ENCODE results near the gene BZW2.

BZW2 gene

DNA sequence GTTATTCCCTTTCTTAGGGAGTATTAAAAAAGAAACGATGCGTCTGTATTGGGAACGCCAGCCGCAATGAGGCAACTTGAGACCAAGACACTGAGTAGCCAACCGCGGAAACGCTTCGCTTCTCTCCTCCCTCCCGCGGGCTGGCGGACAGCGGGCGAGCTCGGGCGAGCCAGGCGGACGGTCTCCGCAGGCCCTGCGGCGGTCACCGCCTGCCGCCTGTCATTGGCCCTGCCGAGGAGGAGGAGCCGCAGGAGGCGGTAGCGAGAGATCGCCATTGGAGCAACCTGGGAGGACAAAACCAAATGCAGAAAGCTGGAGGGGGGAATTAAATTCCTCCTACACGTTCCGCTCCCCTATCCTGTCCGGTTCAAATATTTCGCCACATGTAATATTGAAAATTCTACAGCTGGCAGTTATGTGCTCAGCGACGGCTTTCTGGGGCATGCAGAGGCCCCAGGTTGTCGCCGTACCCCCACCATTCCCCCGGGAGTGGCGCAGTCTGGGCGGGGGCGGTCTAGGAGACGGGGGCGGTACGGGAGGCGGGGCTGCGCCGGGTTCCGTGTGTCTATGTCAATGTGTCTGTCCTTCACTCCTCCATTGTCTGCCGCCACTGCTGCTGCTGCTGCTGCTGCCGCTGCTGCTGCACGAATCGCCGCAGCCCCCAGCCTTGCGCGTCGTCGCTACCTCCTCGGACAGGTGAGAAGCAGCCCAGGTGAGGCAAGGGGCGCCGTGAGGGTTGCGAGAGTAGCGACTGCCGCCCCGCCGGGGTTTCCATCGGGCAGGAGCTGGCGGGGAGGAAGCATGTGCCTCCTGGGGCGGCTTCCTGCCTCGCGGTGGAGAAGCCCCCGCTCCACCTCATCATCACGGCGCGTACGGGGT lies at the start of gene BZW2, which contains the start of gene ANKMY2:
Gene BZW2, plus strand, starts transcription at position 589 of the 879 bp plus-strand sequence. CDS start 19,263 bp downstream, outside the sequence.
Gene ANKMY2, minus strand, starts transcription at position 162 of the 879 bp plus-strand sequence. CDS start 181 bp downstream, outside the sequence.
- peak; percentile 95 for DNase-seq (ENCODE audit: low read depth)

DNA sequence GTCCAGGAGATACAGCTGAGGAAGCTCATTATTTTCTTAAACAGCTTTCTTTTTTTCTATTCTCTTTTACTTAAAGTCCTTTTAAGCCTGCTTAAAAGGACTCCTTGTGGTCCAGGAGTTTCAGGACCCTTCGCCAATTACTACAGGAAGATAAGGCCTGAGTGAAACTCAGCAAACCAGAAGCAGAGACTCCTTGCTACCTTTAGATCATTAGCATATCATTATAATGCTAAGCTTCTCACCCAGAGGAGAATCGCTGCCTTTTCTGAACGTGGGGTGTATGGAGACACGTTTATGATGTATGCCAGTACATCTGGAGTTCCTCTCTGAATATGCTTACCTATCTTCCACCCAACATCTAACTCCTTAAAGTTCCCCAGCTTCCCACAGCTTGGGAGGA lies 48.0 kb upstream of the BZW2 start:
- no peak for DNase-seq (ENCODE audit: low read depth)

DNA sequence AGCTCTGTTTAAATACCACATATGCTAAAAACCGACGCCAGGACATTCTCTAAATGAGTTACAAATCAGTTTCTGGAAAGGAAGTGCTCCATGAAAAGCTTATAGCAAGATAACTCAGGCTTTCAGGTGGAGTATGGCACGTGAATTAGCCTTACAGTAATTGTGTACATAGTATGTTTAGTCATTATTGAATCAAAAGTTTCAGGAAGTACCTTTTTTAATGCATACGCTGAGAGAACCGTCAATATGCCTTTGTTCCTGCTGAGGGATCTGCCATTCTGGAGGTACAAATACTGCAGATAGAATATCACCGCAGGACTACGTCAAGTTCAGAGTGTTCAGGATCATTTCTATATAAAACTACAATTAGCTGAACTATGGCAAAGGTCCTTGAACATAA lies 46.1 kb upstream of the BZW2 start:
- DNase-seq (ENCODE audit: low read depth): no peak

DNA sequence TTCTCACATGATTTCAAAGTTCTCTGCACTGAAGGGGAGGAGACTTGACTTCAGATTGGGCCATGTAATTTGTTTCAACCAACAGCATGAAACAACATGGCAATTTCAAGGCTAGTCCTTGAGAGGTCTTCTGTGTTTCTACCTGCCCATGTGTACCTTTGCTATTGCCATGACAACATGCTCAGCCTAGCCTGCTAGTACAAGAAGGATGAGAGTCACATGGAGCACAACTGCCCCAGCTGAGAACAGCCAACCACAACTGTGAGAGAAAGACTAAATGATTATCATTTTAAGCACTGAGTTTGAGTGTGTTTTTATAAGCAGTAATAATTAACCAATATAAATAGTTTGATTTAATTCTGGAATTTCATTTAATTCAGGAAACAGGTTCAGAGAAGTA lies 42.3 kb upstream of the BZW2 start:
- DNase-seq (ENCODE audit: low read depth): no peak

DNA sequence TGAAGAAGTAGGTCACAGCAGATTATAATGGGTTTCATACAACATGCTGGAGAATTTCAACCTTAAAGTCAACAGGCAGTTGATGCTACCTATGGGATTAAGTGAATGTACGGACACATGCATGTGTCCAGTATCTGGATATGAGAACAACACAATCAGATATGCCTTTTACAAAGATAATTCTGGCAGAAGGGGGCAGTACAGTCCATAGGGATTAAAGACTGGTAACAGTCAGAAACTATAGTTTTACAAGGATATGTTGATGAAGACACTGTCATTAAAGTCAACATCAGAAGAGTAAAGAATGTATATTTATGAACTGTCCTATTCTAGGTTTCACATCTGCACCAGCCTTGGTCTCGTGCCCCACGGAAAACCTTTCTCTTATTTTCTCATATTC lies 41.9 kb upstream of the BZW2 start:
- peak; percentile 41 for DNase-seq (ENCODE audit: low read depth)

DNA sequence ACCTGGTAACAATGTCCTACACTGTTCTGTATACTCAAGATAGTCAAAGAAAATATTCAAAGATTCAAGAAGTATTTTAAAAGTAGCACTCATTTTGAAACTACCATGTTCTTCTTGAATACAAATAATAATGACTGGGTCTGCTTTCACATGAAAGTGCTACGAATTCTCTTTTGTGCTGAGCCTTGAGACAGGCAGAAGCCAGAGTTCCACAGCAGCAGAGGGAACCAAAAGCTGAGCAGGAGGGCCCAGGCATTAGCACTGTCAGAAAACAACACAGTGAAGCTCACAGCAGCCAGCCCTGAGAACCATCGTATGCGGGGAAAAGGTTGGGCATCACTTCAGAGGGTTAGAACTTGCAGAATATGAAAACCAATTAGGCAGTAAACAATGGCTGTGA lies 39.3 kb upstream of the BZW2 start:
- no peak for DNase-seq (ENCODE audit: low read depth)

DNA sequence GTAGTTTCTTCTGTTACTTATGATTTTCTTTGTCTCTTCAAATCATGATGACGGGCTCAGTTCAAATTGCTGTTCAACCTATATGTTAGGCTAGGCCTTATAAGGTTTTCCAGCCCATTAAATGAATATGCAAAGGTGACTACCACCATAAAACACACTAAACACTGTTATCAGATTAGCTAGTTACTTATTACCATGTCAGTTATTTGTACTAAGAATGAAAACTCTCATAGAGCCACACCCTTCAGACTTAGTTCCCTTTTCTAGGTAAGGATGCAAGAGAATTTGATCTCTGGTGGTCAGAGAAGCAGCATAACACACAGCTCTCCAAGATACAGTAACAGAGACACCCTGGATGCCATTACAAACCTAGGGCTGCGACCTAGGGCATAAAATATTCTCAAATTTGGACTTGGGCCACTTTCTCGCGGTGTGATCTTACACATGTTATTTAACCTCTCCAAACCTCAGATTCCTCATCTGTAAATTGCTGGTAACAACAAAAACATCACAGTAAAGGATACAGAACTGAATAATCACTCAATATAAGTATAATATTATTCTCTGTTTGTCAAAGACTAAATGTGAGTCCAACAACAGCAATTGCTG lies 36.0 kb upstream of the BZW2 start:
- no peak for DNase-seq (ENCODE audit: low read depth)

DNA sequence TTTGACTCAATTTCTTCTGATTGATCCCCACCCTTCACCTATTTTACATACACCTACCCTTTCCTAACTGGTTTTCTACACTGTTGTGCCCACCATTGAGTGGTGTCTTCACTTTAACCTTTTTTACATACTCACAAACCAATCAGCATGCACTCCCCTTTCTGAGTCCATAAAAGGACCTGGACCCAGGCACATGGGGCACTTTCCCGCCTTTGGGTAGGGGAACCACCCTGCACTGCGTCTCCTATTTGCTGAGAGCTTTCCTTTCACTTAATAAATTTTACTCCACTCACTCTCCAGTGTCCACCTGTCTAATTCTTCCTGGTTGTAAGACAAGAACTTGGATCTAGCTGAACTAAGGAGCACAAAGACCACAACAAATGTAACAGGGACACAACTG lies 34.3 kb upstream of the BZW2 start:
- DNase-seq (ENCODE audit: low read depth): no peak

DNA sequence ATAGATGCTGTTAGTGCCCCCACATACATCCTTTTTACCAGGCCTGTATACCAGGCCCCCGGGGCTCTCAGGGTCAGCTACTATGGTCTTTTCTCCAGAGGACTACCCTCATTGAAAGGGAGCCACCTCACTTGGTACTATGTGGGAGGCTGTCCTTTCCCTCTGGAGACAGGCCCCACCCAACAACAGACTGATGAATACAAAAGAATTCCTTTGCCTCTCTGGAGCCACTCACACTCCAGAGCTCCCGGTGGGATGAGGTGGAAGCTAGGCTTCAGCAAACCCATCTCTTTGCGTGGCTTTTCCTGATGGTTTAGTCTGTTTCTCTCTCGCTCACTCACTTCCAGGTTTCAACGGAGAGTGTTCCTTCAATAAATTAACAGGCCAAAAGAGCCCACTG lies 30.8 kb upstream of the BZW2 start:
- no peak for DNase-seq (ENCODE audit: low read depth)

DNA sequence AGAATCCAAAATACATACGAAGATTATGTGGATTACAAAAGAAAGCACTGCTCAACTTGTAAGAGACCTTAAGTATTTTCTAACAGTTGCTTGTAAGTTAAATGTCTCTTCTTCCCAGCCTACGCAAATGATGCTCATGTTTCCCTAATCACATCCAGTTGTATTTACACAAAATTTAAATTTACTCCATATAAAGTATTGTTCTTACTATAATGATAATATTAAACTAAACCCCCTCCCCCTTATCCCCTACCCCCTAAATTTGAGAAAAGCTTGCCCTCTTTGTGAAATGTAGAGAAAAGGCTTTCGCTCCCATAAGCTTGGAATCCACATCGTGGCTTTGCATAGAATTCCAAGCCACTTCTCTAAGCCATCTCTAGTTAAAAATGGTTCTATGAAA lies 29.9 kb upstream of the BZW2 start:
- no peak for DNase-seq (ENCODE audit: low read depth)

DNA sequence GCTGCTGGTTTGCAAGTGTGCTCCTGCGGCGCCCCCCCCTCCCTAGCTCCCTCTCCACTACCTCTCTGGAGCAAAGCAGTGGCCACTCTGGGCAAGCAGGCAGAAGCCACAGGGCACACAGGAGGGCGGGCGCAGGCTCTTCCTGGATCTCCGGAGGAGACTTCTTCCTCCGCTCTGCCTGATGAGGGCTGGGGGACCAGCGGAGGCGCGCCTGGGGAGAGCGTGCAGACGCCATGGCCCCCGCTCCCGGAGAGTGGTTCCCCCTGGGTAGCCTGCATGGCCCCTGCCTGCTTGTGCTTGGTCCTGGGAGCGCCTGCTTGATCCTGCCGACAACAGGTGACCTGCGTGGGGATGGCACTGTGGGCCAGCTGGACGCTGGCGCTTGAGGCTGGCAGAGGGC lies 29.4 kb upstream of the BZW2 start:
- no peak for DNase-seq (ENCODE audit: low read depth)

DNA sequence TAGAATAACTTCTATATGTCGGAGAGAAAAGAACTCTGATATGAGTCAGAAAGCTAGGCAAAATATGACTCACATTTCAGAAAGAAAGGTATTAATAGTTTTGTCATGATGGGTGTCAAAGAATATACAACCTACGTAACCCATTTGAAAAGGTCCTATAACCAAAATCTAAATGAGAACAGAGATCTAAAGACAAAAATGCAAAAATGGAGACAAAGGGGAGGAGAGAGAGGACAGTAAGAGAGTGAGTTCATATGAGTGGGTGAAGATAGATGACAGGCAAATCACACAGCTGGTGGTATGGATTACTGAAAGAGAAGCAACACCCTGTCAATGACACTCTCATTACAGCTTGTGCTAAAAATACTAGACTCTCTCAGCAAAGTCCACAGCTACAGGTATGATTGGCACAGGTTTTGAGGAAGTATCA lies 26.0 kb upstream of the BZW2 start:
- DNase-seq (ENCODE audit: low read depth): peak; percentile 28

DNA sequence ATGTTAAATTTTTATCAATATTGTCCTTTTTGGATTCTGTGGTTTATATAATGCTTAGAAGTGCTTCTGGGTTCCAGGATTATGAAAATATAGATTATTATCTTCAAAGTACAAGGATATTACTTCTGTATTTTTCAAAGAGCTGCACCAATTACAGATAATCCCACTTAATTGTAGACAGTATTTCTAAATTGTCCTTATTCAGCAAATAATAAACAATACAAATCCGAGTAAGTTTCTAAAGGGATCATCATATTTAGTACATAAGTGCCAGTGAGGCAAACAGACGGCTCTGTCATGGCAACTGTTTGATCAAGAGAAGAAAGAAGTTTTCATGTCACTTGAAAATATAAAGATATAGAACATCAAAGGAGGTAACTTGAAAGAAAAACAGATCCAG lies 19.6 kb upstream of the BZW2 start:
- no peak for DNase-seq (ENCODE audit: low read depth)

DNA sequence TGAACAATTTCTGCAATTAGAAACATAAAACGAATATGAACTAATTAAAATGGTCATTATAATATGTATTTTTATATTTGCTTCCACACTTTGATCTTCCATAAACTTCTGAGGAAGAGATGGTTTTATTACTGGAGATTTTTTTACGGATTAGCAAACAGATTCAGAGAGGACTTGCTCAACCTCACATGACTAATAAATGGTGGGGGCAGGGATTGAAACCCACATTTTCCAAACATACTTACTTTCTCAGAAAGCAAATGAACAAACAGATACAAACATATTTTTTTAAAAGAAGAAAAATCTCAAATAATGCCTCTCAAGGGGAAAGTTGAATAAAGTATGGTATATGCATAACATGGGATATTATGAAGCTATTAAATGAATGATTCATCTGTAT lies 18.7 kb upstream of the BZW2 start:
- DNase-seq (ENCODE audit: low read depth): peak; percentile 68

DNA sequence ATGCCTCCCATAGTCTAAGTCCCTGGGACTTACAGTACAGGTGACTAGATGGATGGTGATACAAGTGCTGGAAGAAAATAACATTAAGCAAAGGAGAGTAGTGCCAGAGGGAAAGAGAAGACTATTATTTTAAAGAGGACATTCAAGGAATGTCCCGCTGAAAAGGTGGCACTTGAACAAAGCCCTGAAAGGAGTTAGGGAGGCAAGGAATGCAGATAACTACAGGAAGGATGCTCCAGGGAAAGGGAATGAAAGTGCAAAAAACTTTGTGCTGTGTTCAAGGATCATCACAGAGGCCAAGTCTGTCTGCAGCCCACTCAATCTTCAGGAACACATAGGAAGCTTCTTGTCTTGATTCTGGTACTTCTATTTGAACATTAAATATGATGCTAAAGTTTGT lies 15.3 kb upstream of the BZW2 start:
- no peak for DNase-seq (ENCODE audit: low read depth)

DNA sequence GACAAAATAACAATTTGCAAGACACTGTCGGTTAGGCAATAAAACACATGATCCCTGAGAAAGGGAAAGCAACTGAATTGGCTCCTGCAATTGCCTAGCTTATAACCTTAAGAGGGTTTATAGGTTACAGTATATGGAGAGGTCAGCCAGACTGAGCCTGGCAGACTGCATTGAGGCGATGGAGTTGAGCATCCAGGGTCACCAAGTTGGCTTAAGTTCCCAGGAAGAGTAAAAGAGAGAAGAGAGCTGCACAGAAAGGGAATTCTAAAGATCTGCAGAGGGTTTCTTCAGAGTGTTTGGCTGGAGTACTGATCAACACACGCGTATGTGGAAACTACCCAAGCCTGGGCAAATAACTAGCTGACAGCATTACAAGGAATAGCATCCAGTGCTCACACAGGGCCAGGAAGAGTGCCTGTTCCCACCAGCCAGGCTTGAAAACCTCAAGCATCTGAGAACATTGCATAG lies 11.7 kb upstream of the BZW2 start:
- no peak for DNase-seq (ENCODE audit: low read depth)

DNA sequence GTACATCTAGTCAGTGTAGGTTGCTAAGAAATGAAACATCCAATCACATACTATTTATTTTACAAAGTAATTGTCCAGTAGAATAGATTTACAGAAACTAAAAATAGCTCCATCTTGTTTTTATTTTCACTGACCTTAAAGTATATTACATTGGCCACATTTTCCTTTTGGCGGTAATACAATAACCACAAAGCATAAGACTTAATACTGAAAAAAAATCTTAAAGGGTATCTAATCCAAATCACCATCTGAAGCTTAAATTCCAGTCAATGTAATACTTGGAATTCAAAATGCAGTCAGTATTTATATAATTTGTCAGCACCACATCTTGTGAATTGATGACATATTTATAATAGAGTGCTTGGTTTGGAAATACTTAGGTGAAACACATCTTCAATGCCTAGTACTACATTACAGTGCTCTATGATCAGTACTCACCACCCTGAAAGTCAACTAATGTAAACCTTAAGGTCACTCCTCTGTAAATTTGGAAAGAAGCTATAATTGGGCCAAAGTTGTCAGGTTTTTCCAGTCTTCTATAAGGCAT lies 9.4 kb upstream of the BZW2 start:
- DNase-seq (ENCODE audit: low read depth): no peak

DNA sequence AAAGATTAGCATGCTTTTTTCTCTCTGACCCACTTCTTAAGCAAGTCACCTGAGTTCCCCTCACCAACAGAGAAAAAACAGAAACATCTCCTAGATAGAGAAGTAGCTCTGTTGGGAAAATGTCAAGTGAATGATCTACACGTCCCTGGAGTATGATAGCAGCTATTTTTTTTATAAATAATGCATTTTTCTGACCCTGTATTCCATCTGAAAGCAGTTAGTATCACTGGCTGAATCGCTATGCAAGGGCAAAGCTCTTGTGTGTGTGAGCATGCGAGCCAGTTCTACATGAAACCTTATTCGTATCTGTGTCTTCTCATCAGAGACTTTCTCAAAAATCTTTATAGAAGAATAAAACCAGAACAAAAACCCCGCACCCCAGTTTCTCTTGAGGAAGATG lies 8.6 kb upstream of the BZW2 start:
- no peak for DNase-seq (ENCODE audit: low read depth)

DNA sequence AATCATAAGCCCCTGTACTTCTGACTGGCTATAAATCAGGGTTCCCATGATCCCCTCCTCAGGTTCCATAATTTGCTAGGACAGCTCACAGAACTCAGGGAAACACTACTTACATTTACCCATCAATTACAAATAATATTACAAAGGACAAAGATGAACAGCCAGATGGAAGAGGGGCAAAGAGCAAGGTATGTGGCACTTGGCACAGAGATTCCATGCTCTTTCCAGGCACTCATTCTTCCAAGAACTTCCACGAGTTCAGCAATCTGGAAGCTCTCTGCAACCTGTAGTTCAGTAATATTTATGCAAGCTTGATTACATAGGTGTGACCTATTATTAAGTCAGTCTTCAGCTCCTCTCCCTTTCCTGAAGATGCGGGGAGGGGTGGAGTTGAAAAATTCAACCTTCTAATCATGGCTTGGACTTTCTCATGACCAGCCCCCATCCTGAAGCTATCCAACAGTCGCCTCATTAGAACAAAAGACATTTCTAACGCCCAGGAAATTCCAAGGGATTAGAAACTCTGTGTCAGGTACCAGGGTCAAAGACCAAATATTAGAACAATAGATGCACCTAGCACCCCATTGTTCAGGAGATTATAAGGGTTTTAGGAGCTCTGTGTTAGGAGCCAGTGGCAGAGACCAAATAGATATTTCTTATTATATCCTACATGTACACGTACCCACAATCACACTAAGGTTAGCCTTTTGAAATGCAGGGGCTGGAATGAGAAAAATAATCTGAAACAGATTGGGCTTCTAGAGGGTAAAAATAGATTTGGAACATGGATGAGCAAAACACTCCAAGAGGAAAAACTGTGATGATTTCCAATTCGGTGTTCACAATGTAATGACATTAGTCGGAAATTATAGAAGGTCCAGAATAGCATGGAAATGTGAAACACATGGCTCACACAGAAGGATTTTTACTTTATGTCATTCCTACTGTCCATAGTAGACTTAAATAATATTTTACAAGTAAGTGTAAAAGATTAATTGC lies 7.4 kb upstream of the BZW2 start:
- no peak for DNase-seq (ENCODE audit: low read depth)

DNA sequence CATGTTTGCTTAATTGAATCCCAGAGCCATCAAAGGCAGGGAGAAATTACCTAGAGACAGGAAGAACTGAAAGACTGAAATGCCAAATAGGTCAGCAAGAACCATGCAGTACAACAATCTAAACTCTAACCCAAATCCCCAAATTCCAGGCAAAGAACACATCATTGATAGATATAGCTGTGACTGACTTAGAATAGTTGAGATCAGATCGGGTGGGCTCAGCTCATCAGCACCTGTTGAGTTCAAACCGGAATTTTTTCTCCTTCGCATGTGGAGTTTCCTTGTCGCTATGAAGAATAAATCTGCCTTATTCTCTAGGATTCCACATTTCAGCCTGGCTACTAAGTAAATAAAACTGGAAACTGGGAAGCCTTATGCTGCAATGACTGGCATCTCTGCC lies 1.8 kb upstream of the BZW2 start:
- DNase-seq (ENCODE audit: low read depth): no peak

DNA sequence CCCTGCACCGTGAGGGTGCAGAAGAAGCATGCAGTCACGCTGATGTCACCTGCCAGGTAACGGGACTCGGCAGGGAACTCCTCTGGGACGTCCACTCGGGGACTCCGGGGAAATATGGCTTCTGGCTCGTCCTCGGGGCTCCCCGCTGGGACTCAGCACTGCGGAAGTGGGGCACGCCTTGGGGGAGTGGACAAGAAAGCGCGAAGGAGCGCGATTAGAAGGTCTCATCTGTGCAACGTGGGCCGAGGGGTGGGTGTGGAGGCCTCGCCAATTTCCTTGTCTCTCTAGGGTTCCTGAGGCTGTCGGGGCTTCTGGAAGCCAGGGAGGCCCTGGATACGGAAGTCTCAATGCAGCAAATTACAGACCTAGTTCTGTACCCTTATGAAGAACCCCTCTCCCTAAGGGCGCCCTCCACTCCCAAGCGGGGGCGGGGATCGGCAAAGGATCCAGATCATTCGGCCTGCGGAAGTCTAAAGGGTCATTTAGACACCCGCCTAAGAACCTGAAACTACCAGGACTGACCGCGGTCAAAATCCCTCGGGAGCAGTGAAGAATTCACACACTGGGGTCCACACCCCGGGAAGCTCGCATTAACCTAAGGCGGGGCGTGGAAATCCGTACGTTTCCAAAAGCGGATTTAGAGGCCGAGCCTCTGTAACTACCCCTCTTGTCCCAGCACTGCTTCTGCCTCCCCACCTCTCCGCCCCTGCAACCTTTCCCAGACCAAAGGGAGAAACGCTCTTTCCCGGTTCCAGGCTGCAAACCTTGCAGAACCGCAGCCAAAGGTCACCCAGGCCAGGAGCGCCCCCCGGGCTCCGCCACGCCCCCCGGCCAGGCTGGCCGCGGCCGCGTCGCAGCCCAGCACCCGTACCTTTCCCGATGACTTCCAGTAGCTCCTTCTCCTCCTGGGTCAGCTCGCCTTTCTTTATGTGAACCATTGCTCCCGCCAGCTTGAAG lies 1.1 kb upstream of the BZW2 start:
- DNase-seq (ENCODE audit: low read depth): peak; percentile 43

All from amniotic epithelial cell (primary cell).